EL (cell line): ENCODE measurements around the gene RALY.
A peak's percentile ranks its signal among the peaks of the same experiment; 100 is the strongest.

ENCODE experiments used
- DNase-seq: peaks from one replicate; pipeline ENCODE4 v3.0.0-alpha.2; 2016

Gene RALY

DNA sequence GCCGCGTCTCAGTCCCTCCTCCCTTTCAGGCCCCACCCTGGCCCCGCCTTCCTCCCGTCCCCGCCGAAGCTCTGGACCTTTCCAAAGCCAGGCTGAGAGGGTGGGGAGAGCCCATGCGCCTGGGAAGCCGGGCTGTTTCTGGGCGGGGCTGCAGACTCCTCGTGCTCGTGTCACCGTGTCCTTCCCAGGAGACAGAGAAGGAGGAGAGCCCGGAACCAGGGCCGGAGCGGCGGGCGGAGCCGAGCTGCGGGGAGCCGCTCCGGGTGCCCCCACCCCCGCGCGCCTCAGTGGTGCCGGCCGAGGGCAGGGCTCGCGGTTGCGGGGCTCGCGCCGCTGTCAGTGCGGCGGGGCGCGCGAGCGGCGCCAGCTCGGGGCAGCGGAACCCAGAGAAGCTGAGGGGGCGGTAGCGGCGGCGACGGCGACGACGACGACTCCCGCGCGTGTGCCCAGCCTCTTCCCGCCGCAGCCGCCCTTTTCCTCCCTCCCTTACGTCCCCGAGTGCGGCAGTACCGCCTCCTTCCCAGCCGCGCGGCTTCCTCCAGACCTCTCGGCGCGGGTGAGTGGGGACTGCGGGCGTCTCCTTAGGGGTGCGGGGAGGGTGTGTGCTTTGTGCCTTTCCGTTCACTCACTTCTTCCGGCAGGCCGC is at the start of gene RALY:
Gene RALY (plus strand): TSS at position 336 of the 646 bp plus-strand sequence. CDS start 78,164 bp downstream, outside the sequence.
- no peak for DNase-seq

DNA sequence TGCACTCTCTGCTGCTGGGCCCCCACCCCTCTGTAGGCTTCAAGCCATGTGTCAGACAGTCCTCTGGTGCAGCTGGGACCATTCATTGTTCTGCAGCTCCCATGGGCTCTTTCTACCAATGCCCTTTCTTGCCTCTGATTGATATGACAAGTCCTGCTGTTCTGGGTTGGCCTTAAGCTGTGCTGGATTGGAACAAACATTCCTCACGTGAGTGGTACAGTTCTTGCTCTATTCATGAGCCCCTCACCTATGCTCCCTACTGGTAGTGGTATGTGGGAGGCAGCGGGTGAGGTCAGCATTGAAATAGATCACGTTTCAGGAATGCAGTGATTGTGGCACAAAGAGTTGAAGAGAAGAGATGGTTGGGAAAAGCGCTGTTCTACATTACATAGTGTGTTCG is 48.8 kb upstream of the RALY start:
- DNase-seq = no peak

DNA sequence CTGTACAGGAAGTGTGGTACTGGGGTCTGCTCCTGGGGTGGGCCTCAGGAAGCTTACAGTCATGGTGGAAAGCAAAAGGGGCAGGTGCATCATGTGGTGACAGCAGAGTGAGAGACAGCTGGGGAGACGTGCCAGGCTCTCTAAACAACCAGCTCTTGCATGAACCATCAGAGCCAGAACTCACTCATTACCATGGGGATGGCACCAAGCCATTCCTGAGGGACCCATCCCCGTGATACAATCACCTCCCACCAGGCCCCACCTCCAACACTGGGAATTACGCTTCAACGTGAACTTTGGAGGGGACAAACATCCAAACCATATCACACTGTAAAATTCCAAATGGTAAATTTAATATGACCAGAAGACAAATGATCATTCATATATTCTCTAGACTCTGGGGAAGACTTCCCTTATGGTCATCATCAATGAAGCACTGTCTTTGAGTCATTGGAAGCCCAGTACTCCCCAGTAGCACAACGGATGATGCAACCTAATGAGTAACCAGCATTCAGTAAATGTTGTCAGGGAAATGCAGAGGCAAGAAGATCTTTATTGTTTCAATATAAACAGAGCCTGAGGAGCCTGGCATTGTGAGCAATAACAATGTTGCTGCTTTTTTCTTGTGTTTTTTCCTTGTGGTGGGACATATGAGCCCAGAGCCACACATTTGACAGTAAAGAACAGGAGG is 48.2 kb upstream of the RALY start:
- DNase-seq = peak; percentile 74

DNA sequence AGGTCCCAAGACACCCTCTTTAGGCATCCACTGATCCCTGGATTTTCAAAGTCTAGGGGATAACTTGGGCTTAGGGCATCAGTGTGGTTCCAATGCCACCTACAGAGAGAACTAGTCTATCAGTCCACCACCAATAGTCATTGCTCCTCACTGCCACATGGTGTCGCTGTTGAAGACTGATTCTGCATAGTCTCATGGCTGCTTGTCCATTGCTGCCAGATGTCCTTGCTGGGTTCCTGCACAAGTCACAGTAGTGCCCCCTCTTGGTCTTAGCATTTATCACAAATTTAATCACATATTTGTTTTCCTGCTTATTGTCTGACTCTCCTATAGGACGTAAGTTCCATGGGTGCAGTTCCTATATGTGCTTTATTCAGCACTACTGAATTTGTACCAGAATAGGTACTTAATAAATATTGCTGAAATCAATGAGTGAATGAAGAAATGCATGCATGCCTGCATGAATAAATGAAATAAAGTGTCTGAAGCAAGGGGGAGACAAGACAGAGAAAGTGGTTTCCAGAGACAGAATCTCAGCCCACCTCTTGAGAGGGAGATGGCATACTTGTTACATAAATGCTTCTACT is 45.9 kb upstream of the RALY start:
- DNase-seq = peak; percentile 54

DNA sequence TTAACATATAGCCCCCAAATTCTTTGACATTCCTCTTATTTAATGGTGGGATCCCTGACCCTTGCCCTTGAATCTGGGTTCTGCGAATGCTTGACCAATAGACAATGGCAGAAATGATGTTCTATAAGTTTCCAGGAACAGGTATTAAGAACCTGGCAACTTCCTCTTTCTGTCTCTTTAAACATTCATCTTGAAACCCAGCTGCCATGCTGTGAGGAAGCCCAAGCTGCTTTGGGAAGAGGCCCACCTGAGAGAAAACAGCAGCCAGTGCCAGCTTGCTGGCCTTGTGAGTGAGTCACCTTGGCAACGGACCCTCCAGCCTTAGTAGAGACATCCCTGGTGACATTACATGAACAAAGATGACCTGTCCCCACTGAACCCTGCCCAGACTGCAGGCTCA is 45.2 kb upstream of the RALY start:
- no peak for DNase-seq

DNA sequence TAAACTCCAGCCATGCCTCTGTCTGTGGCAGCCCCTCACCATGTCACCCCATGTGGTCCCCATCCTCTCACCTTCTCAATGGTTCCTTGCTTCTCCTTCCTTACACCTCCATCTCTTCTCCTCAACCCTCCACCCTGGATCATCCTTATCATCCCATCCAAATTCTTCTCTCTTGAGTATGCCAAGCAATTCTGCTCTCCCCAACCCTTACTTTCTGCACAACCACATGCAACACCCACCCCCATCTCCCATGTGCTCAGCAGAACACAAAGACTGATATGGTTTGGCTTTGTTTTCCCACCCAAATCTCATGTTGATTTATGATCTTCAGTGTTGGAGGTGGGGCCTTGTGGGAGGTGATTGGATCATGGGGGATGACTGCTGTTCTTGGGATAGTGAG is 42.5 kb upstream of the RALY start:
- DNase-seq = no peak

DNA sequence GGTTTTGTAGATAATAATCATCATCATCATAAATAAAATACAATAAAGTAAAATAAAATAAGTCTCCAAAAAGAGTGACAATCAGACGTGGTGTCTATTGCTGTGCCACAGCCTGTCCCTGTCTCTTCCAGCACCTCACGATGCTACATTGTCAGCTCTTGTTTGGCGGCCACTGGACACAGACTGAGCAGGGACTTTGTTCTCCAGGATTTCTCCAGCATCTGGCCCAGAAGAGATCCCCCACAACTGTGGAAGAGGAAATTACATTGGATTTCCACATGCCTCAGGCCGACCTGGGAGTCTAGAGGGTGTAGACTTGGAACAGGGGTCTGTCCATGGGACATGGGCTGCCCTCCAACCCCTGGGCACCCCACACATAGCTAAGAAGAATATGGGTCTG is 39.2 kb upstream of the RALY start:
- DNase-seq = no peak

DNA sequence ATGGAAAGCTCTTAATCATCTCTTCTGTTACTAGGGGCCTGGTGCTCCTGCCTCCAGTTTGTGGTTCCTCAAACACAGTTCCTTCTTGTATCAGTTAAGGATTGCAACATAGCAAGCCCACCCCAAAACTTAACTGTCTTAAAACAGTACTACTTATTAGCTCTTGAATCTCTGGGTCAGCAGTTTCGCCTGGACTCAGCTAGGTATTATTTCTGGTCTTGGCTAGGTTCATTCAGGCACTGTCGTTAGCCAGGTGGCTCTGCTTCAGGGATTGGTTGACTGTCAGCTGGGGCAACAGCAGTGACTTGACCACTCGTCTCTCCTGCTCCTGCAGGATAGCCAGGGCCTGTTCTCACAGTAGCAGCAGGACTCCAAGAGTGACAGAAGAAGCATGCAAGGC is 30.0 kb upstream of the RALY start:
- no peak for DNase-seq

DNA sequence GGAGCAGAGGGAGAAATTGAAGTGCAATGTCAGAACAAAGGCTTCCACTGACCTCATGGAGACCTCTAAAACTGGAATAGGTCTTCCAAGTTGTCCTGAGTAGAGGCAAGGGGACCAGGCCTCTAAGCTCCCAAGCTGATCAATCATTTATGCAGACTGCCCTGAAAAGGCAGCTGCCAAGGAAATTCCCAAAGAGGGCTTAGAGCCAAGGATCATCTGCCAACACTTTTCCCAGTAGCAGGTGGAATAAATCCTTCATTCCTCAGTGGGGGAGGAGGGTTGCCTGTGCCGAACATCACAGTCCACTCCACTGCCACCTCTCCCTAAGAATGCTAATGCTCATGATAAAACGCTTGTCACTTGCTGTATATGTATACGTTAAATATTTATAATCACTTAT is 29.3 kb upstream of the RALY start:
- no peak for DNase-seq

DNA sequence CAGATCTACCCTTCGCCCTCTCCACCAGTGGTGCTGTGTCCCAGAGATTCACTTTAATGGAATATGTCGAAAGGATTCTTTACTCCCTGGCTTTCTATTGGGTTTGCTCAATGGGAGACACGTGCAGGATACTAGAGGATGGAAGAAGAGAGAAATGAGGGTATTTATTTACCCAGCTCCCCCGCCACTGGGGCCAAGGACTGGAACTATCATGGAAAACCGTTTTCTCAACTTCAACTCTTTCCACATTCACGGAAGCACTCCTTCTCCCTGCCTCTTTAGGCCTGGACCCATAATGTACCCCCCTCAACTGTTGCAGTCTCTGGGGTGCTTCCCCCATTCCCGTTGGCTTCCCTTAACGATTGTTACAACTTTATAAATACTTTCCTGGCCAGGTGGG is 26.6 kb upstream of the RALY start:
- DNase-seq = no peak

DNA sequence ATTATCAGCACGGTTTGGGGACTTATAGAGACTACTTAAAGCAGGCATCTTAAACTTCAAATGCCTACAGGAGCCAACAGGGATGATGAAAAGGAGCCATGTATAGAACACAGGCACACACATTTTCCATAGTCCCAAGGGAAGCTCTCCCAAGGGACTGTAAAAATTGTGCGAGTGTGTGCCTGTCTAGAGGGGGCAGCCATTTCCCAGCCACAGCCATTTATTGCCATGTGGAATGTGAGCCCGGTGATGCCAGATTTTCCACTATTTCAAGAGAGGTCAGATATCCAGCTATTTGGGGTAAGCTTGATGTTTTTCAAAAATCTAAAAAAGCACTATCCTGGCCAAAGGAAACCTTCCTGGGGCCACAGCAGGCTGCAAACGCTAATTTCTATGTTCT is 24.1 kb upstream of the RALY start:
- DNase-seq = no peak

DNA sequence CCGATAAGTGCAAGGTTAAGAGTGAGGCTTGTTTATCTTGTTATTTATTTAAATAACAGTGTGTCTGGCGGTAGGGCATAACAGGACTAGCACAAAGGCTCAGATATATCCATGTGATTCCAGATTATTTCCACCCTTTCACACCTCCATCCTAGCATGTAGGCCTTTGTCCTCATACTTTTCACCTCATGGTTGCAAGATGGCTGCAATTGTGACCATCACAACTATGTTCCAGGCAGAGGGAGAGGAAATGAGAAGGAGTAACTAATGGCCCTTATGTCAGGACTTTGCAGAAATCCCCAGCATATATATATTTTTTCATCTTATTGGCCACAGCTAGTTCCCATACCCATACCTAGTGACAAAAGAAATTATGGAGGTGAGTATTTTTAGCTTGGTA is 23.5 kb upstream of the RALY start:
- DNase-seq = no peak

DNA sequence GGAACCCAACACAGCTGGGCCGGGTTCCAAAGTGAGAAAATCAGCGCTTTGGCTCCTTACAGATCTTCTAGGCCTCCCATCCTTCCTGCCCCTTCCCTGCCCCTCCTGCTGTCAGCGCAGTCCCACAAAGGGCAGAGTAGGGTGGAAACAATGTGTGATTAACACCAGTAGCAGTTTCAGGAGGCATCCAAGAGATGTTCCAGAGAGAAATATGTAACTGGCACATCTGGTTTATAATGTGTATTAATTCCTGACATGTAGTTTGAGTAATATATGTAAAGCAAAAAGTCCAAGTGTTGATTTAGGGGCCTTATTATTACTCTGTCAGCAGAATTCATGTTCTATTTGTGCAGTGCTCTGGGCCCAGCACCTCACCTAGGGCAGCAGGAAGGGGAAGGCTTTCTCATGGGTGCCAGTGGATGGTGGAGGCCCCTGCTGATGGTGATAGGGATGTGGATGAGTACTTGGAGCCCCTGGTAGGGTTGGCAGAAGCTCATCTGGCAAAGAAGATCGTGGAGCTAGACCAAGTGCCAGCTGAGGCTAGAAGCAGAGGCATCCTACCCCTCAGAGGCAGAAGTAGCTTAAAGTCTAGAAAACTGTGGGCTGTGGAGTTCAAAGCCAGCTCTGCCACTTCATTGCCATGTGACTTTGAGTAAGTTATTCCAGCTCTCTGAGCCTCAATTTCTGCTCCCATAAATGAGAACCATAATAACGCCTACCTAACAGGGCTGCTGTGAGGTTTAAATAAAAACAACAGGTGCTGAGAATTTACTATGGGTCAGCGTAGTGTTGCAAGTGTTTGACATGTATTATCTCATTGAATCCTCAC is 22.4 kb upstream of the RALY start:
- DNase-seq = no peak

DNA sequence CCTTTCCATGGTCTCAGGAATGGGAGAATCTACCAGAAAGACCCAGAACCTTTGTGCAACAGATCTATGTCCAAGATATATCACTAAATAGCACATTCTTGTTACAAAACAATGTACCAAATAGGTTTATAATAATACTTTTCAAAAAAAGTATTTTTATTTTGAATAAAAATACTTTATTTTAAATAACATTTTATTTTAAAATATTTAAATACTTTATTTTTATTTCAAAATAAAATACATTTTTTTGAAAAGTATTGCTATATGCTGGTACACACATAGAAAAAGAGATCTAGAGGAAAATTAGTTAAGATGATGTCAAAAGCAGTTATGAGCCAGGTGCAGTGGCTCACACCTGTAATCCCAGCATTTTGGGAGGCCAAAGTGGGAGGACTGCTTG is 16.8 kb upstream of the RALY start:
- DNase-seq = no peak

DNA sequence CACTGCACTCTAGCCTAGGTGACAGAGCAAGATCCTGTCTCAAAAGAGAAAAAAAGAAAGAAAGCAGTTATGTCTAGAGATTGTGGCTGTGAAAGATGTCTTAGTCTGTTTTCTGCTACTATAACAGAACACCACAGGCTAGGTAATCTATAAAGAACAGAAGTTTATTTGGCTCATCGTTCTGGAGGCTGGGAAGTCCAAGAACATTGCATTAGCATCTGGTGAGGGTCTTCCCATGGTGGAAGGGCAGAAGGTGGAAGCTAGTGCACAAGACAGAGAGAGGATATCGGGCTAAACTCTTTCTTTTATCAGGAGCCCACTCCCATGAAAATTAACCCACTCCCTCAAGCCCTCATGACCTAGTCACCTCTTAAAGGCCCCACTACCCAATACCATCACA is 16.2 kb upstream of the RALY start:
- no peak for DNase-seq

DNA sequence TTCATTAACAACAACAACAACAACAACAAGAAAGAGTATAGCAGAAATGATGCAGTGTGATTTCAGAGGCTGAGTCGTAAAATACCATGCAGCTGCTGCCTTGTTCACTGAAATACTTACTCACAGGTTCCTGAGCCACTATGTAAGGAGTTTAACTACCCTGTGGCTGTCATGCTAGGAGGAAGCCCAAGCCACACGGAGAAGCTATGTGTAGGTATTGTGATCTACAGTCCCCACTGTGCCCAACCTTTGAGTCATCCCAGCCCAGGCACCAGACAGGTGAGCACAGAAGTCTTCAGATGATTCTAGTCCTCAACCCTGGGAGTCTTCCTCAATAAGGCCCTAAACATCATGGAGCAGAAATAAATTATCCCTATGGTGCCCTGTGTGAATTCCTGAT is 14.6 kb upstream of the RALY start:
- no peak for DNase-seq

DNA sequence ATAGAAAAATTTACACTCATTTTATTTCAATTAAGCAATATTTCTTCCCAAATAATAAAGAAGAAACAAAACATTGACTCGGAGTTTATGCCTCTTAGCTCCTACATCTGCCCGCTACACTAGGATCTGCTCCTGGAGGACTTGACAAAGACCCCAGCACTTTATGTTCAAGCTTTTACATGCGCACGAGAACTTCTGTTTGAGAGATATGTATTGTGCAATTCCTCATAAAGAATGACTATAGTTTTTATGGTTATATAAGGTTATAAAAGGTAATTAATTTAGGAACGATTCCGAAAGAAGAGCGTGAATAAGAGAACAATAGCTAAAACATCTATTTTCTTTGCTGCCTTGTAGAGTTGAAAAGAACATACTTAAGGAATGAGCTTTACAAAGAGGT is 12.4 kb upstream of the RALY start:
- DNase-seq = no peak

DNA sequence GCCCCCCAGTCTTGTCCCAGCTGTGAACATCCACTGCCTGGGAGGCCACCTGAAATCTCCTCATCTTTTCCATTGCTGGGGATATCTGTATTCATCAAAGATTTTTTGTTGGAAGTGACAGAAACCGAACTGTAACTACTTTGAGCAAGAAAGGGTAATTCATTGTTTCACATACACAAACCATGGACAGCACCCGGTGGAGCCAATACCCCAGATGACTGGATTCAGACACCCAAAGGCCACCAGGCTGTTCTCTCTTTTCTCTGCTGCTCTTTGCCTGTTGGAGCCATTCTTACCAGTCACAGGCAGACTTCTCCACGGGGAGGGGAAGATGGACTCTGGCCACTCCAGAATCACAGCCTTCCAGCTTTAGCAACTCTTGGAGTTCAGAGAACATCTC is 11.7 kb upstream of the RALY start:
- DNase-seq = no peak

DNA sequence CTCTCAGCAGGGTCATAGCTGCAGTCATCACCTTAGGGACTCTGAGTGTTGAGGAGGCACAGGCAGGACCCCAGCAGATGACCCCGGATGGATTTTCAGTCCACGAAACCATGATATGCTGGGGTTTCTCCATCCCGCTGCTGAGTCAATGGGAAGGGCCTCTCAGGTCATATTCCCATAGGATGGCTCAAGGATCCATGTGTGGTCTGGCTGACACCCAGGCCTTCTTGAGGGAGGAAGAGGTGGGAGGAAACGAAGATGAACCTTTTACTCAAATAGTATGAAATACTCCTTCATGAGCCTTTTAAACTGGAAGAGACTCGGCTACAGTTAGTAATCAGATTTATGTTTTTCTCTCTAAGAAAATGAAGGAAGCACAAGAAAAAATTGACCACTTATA is 10.3 kb upstream of the RALY start:
- no peak for DNase-seq

DNA sequence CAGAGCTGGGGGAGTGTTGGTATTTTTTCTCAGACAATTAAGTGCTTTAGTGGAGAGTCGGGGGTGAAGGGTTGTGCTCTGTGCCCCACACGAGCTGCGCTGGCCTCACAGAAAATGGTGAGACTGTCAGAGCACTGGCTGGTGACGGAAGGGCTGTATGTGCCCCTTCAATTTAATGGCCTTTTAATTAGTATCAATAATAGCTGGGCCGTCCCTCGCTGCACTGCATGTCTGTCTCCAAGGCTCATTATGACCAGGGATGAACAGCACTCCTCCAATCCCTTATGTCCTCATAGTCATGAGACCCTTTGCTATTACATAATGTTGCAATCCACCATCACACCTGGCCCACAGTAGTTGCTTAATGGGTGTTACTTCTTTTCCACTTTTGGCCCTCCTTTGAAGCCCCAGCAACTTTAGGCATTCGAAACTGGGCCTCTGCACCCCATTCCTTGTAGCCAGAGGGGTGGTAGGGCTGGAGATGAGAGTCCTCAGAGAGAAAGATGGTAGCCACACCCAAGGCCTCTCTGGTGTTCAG is 9.5 kb upstream of the RALY start:
- no peak for DNase-seq

DNA sequence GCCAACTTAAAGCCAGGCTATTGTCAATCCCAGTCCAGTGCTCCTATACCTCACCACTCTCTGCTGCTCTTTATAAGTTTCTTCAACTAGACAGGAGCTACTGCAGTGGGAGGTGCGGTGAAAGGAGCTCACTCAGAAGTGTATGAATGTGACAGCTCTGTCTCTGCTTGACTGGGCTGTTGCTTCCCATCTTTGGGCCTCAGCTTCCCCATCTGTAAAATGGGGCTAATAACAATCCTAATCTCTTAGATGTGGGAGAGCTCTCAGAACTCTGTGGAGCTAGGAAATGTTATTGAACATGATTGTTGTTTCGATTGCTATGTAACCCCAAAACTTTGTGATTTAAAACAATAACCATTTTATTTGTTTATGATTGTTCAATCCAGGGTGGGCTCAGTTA is 8.4 kb upstream of the RALY start:
- DNase-seq = no peak

DNA sequence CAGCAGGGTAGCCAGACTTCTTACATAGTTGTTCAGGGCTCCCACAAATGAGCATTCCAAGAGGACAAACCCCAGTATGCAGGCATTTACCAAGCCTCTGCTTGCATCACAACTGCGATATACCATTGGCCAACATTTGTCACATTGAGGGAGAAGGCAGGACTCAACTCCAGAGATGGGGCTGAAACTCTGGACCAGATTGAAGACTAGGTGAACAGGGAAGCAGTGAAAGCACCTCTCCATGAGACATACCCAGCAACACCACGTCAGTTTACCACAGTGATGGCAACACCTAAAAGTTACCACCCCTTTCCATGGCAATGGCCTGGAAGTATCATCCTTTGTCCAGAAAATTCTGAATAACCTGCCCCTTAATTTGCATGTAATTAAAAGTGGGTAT is 7.9 kb upstream of the RALY start:
- no peak for DNase-seq

DNA sequence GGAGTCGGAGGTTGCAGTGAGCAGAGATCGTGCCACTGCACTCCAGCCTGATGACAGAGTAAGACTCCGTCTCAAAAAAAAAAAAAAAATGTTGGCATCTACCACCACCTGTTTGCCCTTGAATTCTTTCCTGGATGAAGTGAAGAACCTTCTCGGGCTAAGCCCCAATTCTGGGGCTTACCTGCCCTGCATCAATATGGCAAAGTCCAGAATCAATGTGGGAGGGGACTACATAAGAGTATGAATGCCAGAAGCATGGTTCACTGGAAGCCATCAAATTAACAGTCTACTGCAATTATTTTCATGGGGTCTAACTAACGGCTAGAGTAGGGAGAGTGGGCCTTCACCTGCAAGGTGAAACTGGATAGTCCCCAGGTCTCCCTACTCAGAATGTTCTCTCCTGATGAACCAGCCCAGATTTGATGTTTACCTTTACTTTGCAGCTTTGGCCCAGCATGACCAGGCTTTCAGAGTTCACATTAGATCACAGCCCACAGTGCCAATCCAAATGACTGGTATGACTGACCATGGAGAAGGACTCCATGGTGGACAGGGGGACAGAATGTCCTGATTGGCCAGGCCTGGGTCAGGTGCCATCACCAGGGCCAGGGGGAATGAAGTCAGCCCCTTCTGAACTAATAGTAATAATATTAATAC is 7.0 kb upstream of the RALY start:
- DNase-seq = no peak
